ENCODE measurements around the gene TMEM61. TPM values are rescaled to one million over a fixed set of nuclear protein-coding genes. Genes with fewer than 3 reads are reported as not detected.

Gene TMEM61
- polyA plus RNA-seq, 4 donors, result 2.2 to 6.7 (median 4.8) TPM

- H3K36me3 ChIP-seq (ENCODE audit: control insufficient read depth in 3 of 3, insufficient read depth in 2 of 3, low read depth in 1 of 3, low read length in 3 of 3), result no peaks in the 10 kb centered on the region
- H3K27me3 ChIP-seq (ENCODE audit: control insufficient read depth in 3 of 3, insufficient read depth in 3 of 3, low read length in 3 of 3), result no peaks in the 10 kb centered on the region
- peaks cover 0 to 8% of the 10 kb centered on the region in 2 donors for H3K9me3 ChIP-seq (ENCODE audit: control insufficient read depth in 2 of 2, insufficient read depth in 1 of 2, low read depth in 1 of 2, low read length in 1 of 2)
- FAIRE-seq (no peak), DNase-seq (no peak)
- H3K27ac ChIP-seq (ENCODE audit: low read depth in 1 of 3, low read length in 2 of 3), result no peak overlapping the region
- H3K4me3 ChIP-seq (ENCODE audit: low read depth in 1 of 3, low read length in 3 of 3), result no peak overlapping the region
- WGBS, 3 donors, result 90 to 96% (median 93%) methylated on average over 4 of the region's 4 CpGs
- H3K4me1 ChIP-seq (ENCODE audit: control insufficient read depth in 3 of 3, insufficient read depth in 2 of 3, low read depth in 1 of 3, low read length in 2 of 3), result peaks cover 0 to 31% (median 0%) of the 10 kb centered on the region in 3 donors
Measured at GRCh38 chr1:54942976-54943375, 37.5 kb upstream of the TMEM61 start.

GRCh38 chr1:54944610-54945392 is 35.6 kb upstream of the TMEM61 start:
- H3K27me3 ChIP-seq (ENCODE audit: control insufficient read depth in 3 of 3, insufficient read depth in 3 of 3, low read length in 3 of 3), result no peaks in the 10 kb centered on the region
- DNase-seq (peak; percentile 89), FAIRE-seq (no peak)
- H3K36me3 ChIP-seq (ENCODE audit: control insufficient read depth in 3 of 3, insufficient read depth in 2 of 3, low read depth in 1 of 3, low read length in 3 of 3), result no peaks in the 10 kb centered on the region
- H3K9me3 ChIP-seq (ENCODE audit: control insufficient read depth in 2 of 2, insufficient read depth in 1 of 2, low read depth in 1 of 2, low read length in 1 of 2), result peaks cover 0 to 8% of the 10 kb centered on the region in 2 donors
- peaks cover 0 to 17% (median 0%) of the 10 kb centered on the region in 3 donors for H3K4me1 ChIP-seq (ENCODE audit: control insufficient read depth in 3 of 3, insufficient read depth in 2 of 3, low read depth in 1 of 3, low read length in 2 of 3)
- 26 to 36% (median 28%) methylated on average over 9 of the region's 9 CpGs for WGBS, 3 donors
- H3K4me3 ChIP-seq (ENCODE audit: low read depth in 1 of 3, low read length in 3 of 3), result no peak overlapping the region
- H3K27ac ChIP-seq (ENCODE audit: low read depth in 1 of 3, low read length in 2 of 3), result peak overlapping the region; percentile 24 to 60 (median 60)

GRCh38 chr1:54945393-54945936 is 35.0 kb upstream of the TMEM61 start:
- Histone ChIP-seq H3K9me3 (ENCODE audit: control insufficient read depth in 2 of 2, insufficient read depth in 1 of 2, low read depth in 1 of 2, low read length in 1 of 2) (peaks cover 0 to 8% of the 10 kb centered on the region in 2 donors), H3K27ac (ENCODE audit: low read depth in 1 of 3, low read length in 2 of 3) (peak overlapping the region; percentile 60 to 77 (median 61)), H3K4me1 (ENCODE audit: control insufficient read depth in 3 of 3, insufficient read depth in 2 of 3, low read depth in 1 of 3, low read length in 2 of 3) (peaks cover 0 to 22% (median 0%) of the 10 kb centered on the region in 3 donors), H3K36me3 (ENCODE audit: control insufficient read depth in 3 of 3, insufficient read depth in 2 of 3, low read depth in 1 of 3, low read length in 3 of 3) (no peaks in the 10 kb centered on the region), H3K4me3 (ENCODE audit: low read depth in 1 of 3, low read length in 3 of 3) (no peak overlapping the region), H3K27me3 (ENCODE audit: control insufficient read depth in 3 of 3, insufficient read depth in 3 of 3, low read length in 3 of 3) (no peaks in the 10 kb centered on the region)
- WGBS, 3 donors, result 17 to 45% (median 28%) methylated on average over 6 of the region's 6 CpGs
- DNase-seq (peak; percentile 86 to 97), FAIRE-seq (no peak)

- H3K4me1 ChIP-seq (ENCODE audit: control insufficient read depth in 3 of 3, insufficient read depth in 2 of 3, low read depth in 1 of 3, low read length in 2 of 3), result peaks cover 0 to 23% (median 0%) of the 10 kb centered on the region in 3 donors
- 79 to 95% (median 83%) methylated on average over 5 of the region's 5 CpGs for WGBS, 3 donors
- no peaks in the 10 kb centered on the region for H3K27me3 ChIP-seq (ENCODE audit: control insufficient read depth in 3 of 3, insufficient read depth in 3 of 3, low read length in 3 of 3)
- H3K4me3 ChIP-seq (ENCODE audit: low read depth in 1 of 3, low read length in 3 of 3), result no peak overlapping the region
- no peak for FAIRE-seq
- DNase-seq, result no peak
- H3K27ac ChIP-seq (ENCODE audit: low read depth in 1 of 3, low read length in 2 of 3), result no peak overlapping the region
- peaks cover 0 to 8% of the 10 kb centered on the region in 2 donors for H3K9me3 ChIP-seq (ENCODE audit: control insufficient read depth in 2 of 2, insufficient read depth in 1 of 2, low read depth in 1 of 2, low read length in 1 of 2)
- H3K36me3 ChIP-seq (ENCODE audit: control insufficient read depth in 3 of 3, insufficient read depth in 2 of 3, low read depth in 1 of 3, low read length in 3 of 3), result no peaks in the 10 kb centered on the region
Measured at GRCh38 chr1:54947540-54947939, 32.9 kb upstream of the TMEM61 start.

- no peaks in the 10 kb centered on the region for H3K9me3 ChIP-seq (ENCODE audit: control insufficient read depth in 2 of 2, insufficient read depth in 1 of 2, low read depth in 1 of 2, low read length in 1 of 2)
- DNase-seq, result no peak
- H3K27ac ChIP-seq (ENCODE audit: low read depth in 1 of 3, low read length in 2 of 3), result no peak overlapping the region
- FAIRE-seq, result no peak
- H3K4me1 ChIP-seq (ENCODE audit: control insufficient read depth in 3 of 3, insufficient read depth in 2 of 3, low read depth in 1 of 3, low read length in 2 of 3), result peaks cover 0 to 23% (median 0%) of the 10 kb centered on the region in 3 donors
- no peaks in the 10 kb centered on the region for H3K27me3 ChIP-seq (ENCODE audit: control insufficient read depth in 3 of 3, insufficient read depth in 3 of 3, low read length in 3 of 3)
- H3K4me3 ChIP-seq (ENCODE audit: low read depth in 1 of 3, low read length in 3 of 3), result no peak overlapping the region
- WGBS, 3 donors, result 57 to 69% (median 65%) methylated on average over 4 of the region's 4 CpGs
- no peaks in the 10 kb centered on the region for H3K36me3 ChIP-seq (ENCODE audit: control insufficient read depth in 3 of 3, insufficient read depth in 2 of 3, low read depth in 1 of 3, low read length in 3 of 3)
Measured at GRCh38 chr1:54949053-54949452, 31.4 kb upstream of the TMEM61 start.

GRCh38 chr1:54950006-54950368 is 30.4 kb upstream of the TMEM61 start:
- no peak for FAIRE-seq
- Histone ChIP-seq H3K27ac (ENCODE audit: low read depth in 1 of 3, low read length in 2 of 3) (no peak overlapping the region), H3K4me3 (ENCODE audit: low read depth in 1 of 3, low read length in 3 of 3) (no peak overlapping the region), H3K9me3 (ENCODE audit: control insufficient read depth in 2 of 2, insufficient read depth in 1 of 2, low read depth in 1 of 2, low read length in 1 of 2) (peaks cover 0 to 4% of the 10 kb centered on the region in 2 donors), H3K27me3 (ENCODE audit: control insufficient read depth in 3 of 3, insufficient read depth in 3 of 3, low read length in 3 of 3) (no peaks in the 10 kb centered on the region), H3K4me1 (ENCODE audit: control insufficient read depth in 3 of 3, insufficient read depth in 2 of 3, low read depth in 1 of 3, low read length in 2 of 3) (peaks cover 0 to 18% (median 0%) of the 10 kb centered on the region in 3 donors), H3K36me3 (ENCODE audit: control insufficient read depth in 3 of 3, insufficient read depth in 2 of 3, low read depth in 1 of 3, low read length in 3 of 3) (no peaks in the 10 kb centered on the region)
- 57 to 70% (median 67%) methylated on average over 6 of the region's 6 CpGs for whole genome bisulfite sequencing, 3 donors
- DNase-seq, result no peak

- H3K4me3 ChIP-seq (ENCODE audit: low read depth in 1 of 3, low read length in 3 of 3), result no peak overlapping the region
- H3K9me3 ChIP-seq (ENCODE audit: control insufficient read depth in 2 of 2, insufficient read depth in 1 of 2, low read depth in 1 of 2, low read length in 1 of 2), result peaks cover 0 to 4% of the 10 kb centered on the region in 2 donors
- no peak for FAIRE-seq
- H3K4me1 ChIP-seq (ENCODE audit: control insufficient read depth in 3 of 3, insufficient read depth in 2 of 3, low read depth in 1 of 3, low read length in 2 of 3), result peaks cover 0 to 12% (median 0%) of the 10 kb centered on the region in 3 donors
- peak; percentile 83 to 91 for DNase-seq
- H3K36me3 ChIP-seq (ENCODE audit: control insufficient read depth in 3 of 3, insufficient read depth in 2 of 3, low read depth in 1 of 3, low read length in 3 of 3), result no peaks in the 10 kb centered on the region
- H3K27ac ChIP-seq (ENCODE audit: low read depth in 1 of 3, low read length in 2 of 3), result no peak overlapping the region
- 28 to 37% (median 35%) methylated on average over 26 to 27 of the region's 27 CpGs for WGBS, 3 donors
- H3K27me3 ChIP-seq (ENCODE audit: control insufficient read depth in 3 of 3, insufficient read depth in 3 of 3, low read length in 3 of 3), result no peaks in the 10 kb centered on the region
Measured at GRCh38 chr1:54950369-54951163, 29.9 kb upstream of the TMEM61 start.

GRCh38 chr1:54951810-54952226 is 28.6 kb upstream of the TMEM61 start:
- Histone ChIP-seq H3K9me3 (ENCODE audit: control insufficient read depth in 2 of 2, insufficient read depth in 1 of 2, low read depth in 1 of 2, low read length in 1 of 2) (peaks cover 0 to 4% of the 10 kb centered on the region in 2 donors), H3K27ac (ENCODE audit: low read depth in 1 of 3, low read length in 2 of 3) (no peak overlapping the region), H3K4me1 (ENCODE audit: control insufficient read depth in 3 of 3, insufficient read depth in 2 of 3, low read depth in 1 of 3, low read length in 2 of 3) (peaks cover 0 to 6% (median 0%) of the 10 kb centered on the region in 3 donors), H3K4me3 (ENCODE audit: low read depth in 1 of 3, low read length in 3 of 3) (no peak overlapping the region), H3K27me3 (ENCODE audit: control insufficient read depth in 3 of 3, insufficient read depth in 3 of 3, low read length in 3 of 3) (no peaks in the 10 kb centered on the region), H3K36me3 (ENCODE audit: control insufficient read depth in 3 of 3, insufficient read depth in 2 of 3, low read depth in 1 of 3, low read length in 3 of 3) (no peaks in the 10 kb centered on the region)
- FAIRE-seq, result no peak
- 79 to 85% (median 82%) methylated on average over 4 of the region's 4 CpGs for WGBS, 3 donors
- no peak for DNase-seq

Data from small intestine (tissue), 7 donors.